Upper lobe of left lung (tissue), 6 donors: Measurements from ENCODE around the gene MPG. TPM values are rescaled to one million over a fixed set of nuclear protein-coding genes. Genes with fewer than 3 reads are reported as not detected.

Experiments
- ATAC-seq, 2 donors: fragments of 200-7000 bp; cut with Tn5 transposase; one replicate each; pipeline ENCODE4 v1.9.1; 2022; ENCODE audit warnings: mild to moderate bottlenecking in 2 of 2, moderate library complexity in 2 of 2; ENCODE audit not compliant: low FRiP score in 2 of 2
- DNase-seq, 2 donors: peaks; one replicate each; pipeline ENCODE4 v3.0.0-alpha.2; 2019 to 2020
- H3K27ac ChIP-seq, 4 donors: fragments of 200-600 bp; sonication (generic); one replicate each; pipeline ENCODE4 v1.5.1; 2016 to 2019
- H3K27me3 ChIP-seq, 4 donors: fragments of 200-600 bp; sonication (generic); one replicate each; pipeline ENCODE4 v1.5.1; 2017 to 2019
- H3K36me3 ChIP-seq, 4 donors: fragments of 200-600 bp; sonication (generic); one replicate each; pipeline ENCODE4 v1.5.1; 2016 to 2019
- H3K4me1 ChIP-seq, 4 donors: fragments of 200-600 bp; sonication (generic); one replicate each; pipeline ENCODE4 v1.5.1; 2018 to 2019
- H3K4me3 ChIP-seq, 4 donors: fragments of 200-600 bp; sonication (generic); one replicate each; pipeline ENCODE4 v1.5.1; 2017 to 2019; ENCODE audit warnings: mild to moderate bottlenecking in 2 of 4, moderate library complexity in 1 of 4
- H3K9me3 ChIP-seq, 4 donors: fragments of 200-600 bp; sonication (generic); one replicate each; pipeline ENCODE4 v1.5.1; 2018 to 2019
- CTCF ChIP-seq, 6 experiments: fragments of 450-650 bp in 4 of 6; fragments of 200-600 bp in 2 of 6; sonication (generic) in 2 of 6; IDR thresholded peaks; one replicate each; pipeline ENCODE4 v1.5.1; 2016 to 2019; ENCODE audit warnings: antibody characterized with exemption in 6 of 6
- EP300 ChIP-seq, 4 donors: sonication (generic); formaldehyde crosslinking; IDR thresholded peaks; one replicate each; pipeline ENCODE4 v1.5.1; 2017; ENCODE audit warnings: antibody characterized with exemption in 4 of 4, control low read depth in 2 of 4
- POLR2A ChIP-seq, 4 donors: fragments of 450-650 bp; IDR thresholded peaks; one replicate each; pipeline ENCODE4 v1.5.1; 2016 to 2017; ENCODE audit warnings: antibody characterized with exemption in 4 of 4, mild to moderate bottlenecking in 2 of 4
- POLR2AphosphoS5 ChIP-seq, 2 donors: sonication (generic); formaldehyde crosslinking; IDR thresholded peaks; one replicate each; pipeline ENCODE4 v1.5.1; 2017; ENCODE audit warnings: antibody characterized with exemption in 2 of 2
- WGBS, 2 donors: methylation state at CpG; one replicate each; pipeline ENCODE4 v1.1.5; 2017 to 2018; 5-methylcytosine and 5-hydroxymethylcytosine counted together
- small RNA-seq, 4 donors: library from RNA; depleted of rRNA; stranded (forward); fragments of <200 nt; gene quantifications; one replicate each; pipeline ENCODE3, GENCODE V24; 2016
- total RNA-seq, 6 donors: library from RNA; depleted of rRNA in 4 of 6; stranded (reverse); fragments of >200 nt in 4 of 6; gene quantifications; one replicate each; pipeline versions ENCODE4 v1.1.0 to v1.2.1, GENCODE V29; 2016 to 2021
- donor health status: DM: no; HTN: no; CAD: no; lungs with moderate emphysema.
- donor health status: DM: no; HTN: yes; CAD: no; lungs with severe emphysema.

The MPG gene
- total RNA-seq, 6 donors from 2014 or later = 52.6 to 99.0 (median 71.7) TPM

- Histone ChIP-seq H3K27me3 (no peaks in the 10 kb centered on the region), H3K36me3 (no peaks in the 10 kb centered on the region), H3K4me1 (no peaks in the 10 kb centered on the region), H3K9me3 (no peaks in the 10 kb centered on the region), H3K27ac (no peak overlapping the region), H3K4me3 (no peak overlapping the region)
- TF ChIP-seq CTCF (IDR thresholded peaks at IDR 0.05) (no peak), POLR2A (IDR thresholded peaks at IDR 0.05) (no peak), POLR2AphosphoS5 (IDR thresholded peaks at IDR 0.05) (no peak), EP300 (IDR thresholded peaks at IDR 0.05) (no peak)
- ATAC-seq (no peak), DNase-seq (no peak)
- WGBS, 2 donors = 95% methylated on average over 13 to 15 of the region's 15 CpGs
These were observed 52.6 kb downstream of the MPG start for GRCh38 chr16:130533-131173.

GRCh38 chr16:132120-132519 lies 54.1 kb downstream of the MPG start:
- no peak for ATAC-seq
- Histone ChIP-seq H3K27me3 (no peaks in the 10 kb centered on the region), H3K27ac (no peak overlapping the region), H3K9me3 (no peaks in the 10 kb centered on the region), H3K36me3 (no peaks in the 10 kb centered on the region), H3K4me3 (no peak overlapping the region), H3K4me1 (peaks cover 0 to 5% (median under 1%) of the 10 kb centered on the region in 4 donors)
- no peak for DNase-seq
- no peak for TF ChIP-seq CTCF (IDR thresholded peaks at IDR 0.05)
- TF ChIP-seq POLR2AphosphoS5 (IDR thresholded peaks at IDR 0.05) = no peak
- TF ChIP-seq POLR2A (IDR thresholded peaks at IDR 0.05) = no peak
- TF ChIP-seq EP300 (IDR thresholded peaks at IDR 0.05) = no peak
- 95 to 96% methylated on average over 7 of the region's 7 CpGs for WGBS, 2 donors

GRCh38 chr16:133716-134115 lies 55.7 kb downstream of the MPG start:
- ATAC-seq (no peak), DNase-seq (no peak)
- Histone ChIP-seq H3K4me3 (no peak overlapping the region), H3K9me3 (no peaks in the 10 kb centered on the region), H3K27me3 (no peaks in the 10 kb centered on the region), H3K36me3 (no peaks in the 10 kb centered on the region), H3K27ac (no peak overlapping the region), H3K4me1 (peaks cover 4 to 14% (median 7%) of the 10 kb centered on the region in 4 donors)
- 96 to 97% methylated on average over 2 of the region's 2 CpGs for WGBS, 2 donors
- no peak for TF ChIP-seq POLR2AphosphoS5 (IDR thresholded peaks at IDR 0.05)
- TF ChIP-seq CTCF (IDR thresholded peaks at IDR 0.05) = no peak
- TF ChIP-seq POLR2A (IDR thresholded peaks at IDR 0.05) = no peak
- no peak for TF ChIP-seq EP300 (IDR thresholded peaks at IDR 0.05)

Small RNAs within 50 kb of the gene (small RNA-seq; reads per million reads assigned to genes)
- gene Z69720.2 = 0 reads per million in 4 donors

Other genes starting within 250 kb of the MPG start
- 10 to 100 TPM in 2 of 6 donors, 1 to 10 TPM in 4; 4.2 to 15.7 (median 6.6) TPM for gene POLR3K, start 24.6 kb upstream of the MPG start, total RNA-seq
- gene SNRNP25, start 24.4 kb upstream of the MPG start, total RNA-seq = 10 to 100 TPM in 5 of 6 donors, 1 to 10 TPM in 1; 6.9 to 26.2 (median 16.0) TPM
- 100 to 1,000 TPM in 1 of 6 donors, 10 to 100 TPM in 5; 24.4 to 110 (median 46.3) TPM for gene RHBDF1, start 5.6 kb upstream of the MPG start, total RNA-seq
- 10 to 100 TPM; 22.6 to 70.2 (median 29.7) TPM for gene NPRL3, start 60.4 kb downstream of the MPG start, total RNA-seq
- 1 to 10 TPM in 2 of 6 donors, not detected in 4; 1.1 to 1.2 TPM for gene HBZ, start 74.4 kb downstream of the MPG start, total RNA-seq
- 1 to 10 TPM in 1 of 6 donors, not detected in 5; 1.7 TPM for gene HBM, start 87.8 kb downstream of the MPG start, total RNA-seq
- 1,000 to 10,000 TPM in 1 of 6 donors, 100 to 1,000 TPM in 3, 10 to 100 TPM in 2; 40.1 to 1,032 (median 301) TPM for gene HBA2, start 94.7 kb downstream of the MPG start, total RNA-seq
- gene HBA1, start 98.5 kb downstream of the MPG start, total RNA-seq = 100 to 1,000 TPM in 3 of 6 donors, 10 to 100 TPM in 2, not detected in 1; 52.7 to 591 (median 286) TPM
- not detected for gene HBQ1, start 102.2 kb downstream of the MPG start, total RNA-seq
- 100 to 1,000 TPM in 3 of 6 donors, 10 to 100 TPM in 3; 57.9 to 394 (median 108) TPM for gene LUC7L, start 151.2 kb downstream of the MPG start, total RNA-seq
- gene FAM234A, start 156.6 kb downstream of the MPG start, total RNA-seq = 10 to 100 TPM; 55.4 to 92.7 (median 66.0) TPM
- 10 to 100 TPM in 2 of 6 donors, 1 to 10 TPM in 4; 1.9 to 16.8 (median 5.5) TPM for gene RGS11, start 197.7 kb downstream of the MPG start, total RNA-seq
- under 1 TPM in 1 of 6 donors, not detected in 5; 0.91 TPM for gene ARHGDIG, start 202.4 kb downstream of the MPG start, total RNA-seq
- gene PDIA2, start 204.9 kb downstream of the MPG start, total RNA-seq = under 1 TPM in 2 of 6 donors, not detected in 4; 0.52 to 0.64 TPM